Ectodermal cell (in vitro differentiated cells): ENCODE results near the gene NBPF6.
"Not testable (repeated sequence)": the region's sequence is repeated elsewhere in the genome, so short reads cannot be mapped to it uniquely, and the experiment has no call there.

ENCODE experiments used
- H3K27ac ChIP-seq: 2 replicates; pipeline ENCODE4 v1.7.0; 2013; ENCODE audit warnings: mild to moderate bottlenecking, low read depth, low read length; ENCODE audit not compliant: insufficient read depth, poor library complexity, severe bottlenecking
- H3K27me3 ChIP-seq: 2 replicates; pipeline ENCODE4 v1.7.0; 2013; ENCODE audit warnings: mild to moderate bottlenecking, low read length; ENCODE audit not compliant: insufficient read depth, control insufficient read depth, poor library complexity, severe bottlenecking
- H3K36me3 ChIP-seq: one replicate; pipeline ENCODE4 v1.7.0; 2013; ENCODE audit warnings: low read length; ENCODE audit not compliant: control insufficient read depth, insufficient read depth
- H3K4me1 ChIP-seq: one replicate; pipeline ENCODE4 v1.7.0; 2013; ENCODE audit warnings: low read length; ENCODE audit not compliant: control insufficient read depth, insufficient read depth
- H3K4me3 ChIP-seq: 2 replicates; pipeline ENCODE4 v1.7.0; 2013; ENCODE audit warnings: low read depth, low read length, control low read depth; ENCODE audit not compliant: insufficient read depth
- H3K9me3 ChIP-seq: 2 replicates; pipeline ENCODE4 v1.7.0; 2013; ENCODE audit warnings: mild to moderate bottlenecking, low read length, moderate library complexity; ENCODE audit not compliant: control insufficient read depth
- WGBS, 2 experiments: methylation state at CpG; one replicate each; pipeline ENCODE4 v1.1.7; 2013; ENCODE audit warnings: missing lambda C conversion rate in 2 of 2; 5-methylcytosine and 5-hydroxymethylcytosine counted together

NBPF6 gene

DNA sequence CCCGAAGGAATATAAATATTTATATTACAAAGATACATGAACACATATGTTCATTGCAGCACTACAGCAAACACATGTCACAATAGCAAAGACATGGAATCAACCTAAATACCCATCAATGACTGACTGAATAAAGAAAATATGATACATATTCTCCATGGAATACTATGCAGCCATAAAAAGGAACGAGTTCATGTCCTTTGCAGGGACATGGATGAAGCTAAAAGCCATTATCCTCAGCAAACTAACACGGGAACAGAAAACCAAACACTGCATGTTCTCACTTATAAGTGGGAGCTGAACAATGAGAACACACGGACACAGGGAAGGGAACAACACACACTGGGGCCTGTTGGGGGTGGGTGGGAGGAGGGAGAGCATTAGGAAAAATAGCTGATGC is 46.7 kb downstream of the NBPF6 start:
- 83 to 93% methylated on average over 2 to 4 of the region's 4 CpGs for WGBS, 2 experiments

DNA sequence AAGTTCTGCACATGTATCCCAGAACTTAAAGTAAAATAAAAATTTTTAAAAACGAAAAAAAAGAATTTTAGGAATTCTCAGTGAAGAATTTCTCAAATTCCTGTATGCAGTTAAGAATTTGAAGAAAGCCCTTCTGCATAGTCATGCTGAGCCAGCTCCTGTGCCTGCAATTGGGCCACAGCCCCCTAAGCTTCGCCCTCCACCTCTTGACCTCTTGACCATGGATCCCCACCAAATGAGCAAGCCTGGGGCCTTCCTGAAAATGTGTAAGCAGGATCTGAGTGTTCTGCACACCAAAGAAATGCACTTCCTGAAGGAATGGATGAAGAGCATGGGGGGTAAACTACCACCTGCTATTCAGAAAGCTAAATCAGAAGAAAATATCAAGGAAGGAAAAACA is 52.0 kb downstream of the NBPF6 start:
- H3K36me3 ChIP-seq, result no peaks in the 10 kb centered on the region
- H3K9me3 ChIP-seq, result no peaks in the 10 kb centered on the region
- H3K4me3 ChIP-seq, result no peak overlapping the region
- H3K4me1 ChIP-seq, result no peaks in the 10 kb centered on the region
- H3K27me3 ChIP-seq, result no peaks in the 10 kb centered on the region
- WGBS, 2 experiments, result 86 to 87% methylated on average over 2 of the region's 2 CpGs
- H3K27ac ChIP-seq, result no peak overlapping the region

More for the DNA sequence above, 46.7 kb downstream of the NBPF6 start:
- not testable (repeated sequence) for H3K9me3 ChIP-seq, H3K27me3 ChIP-seq, H3K27ac ChIP-seq, H3K4me3 ChIP-seq, H3K4me1 ChIP-seq, H3K36me3 ChIP-seq

DNA sequence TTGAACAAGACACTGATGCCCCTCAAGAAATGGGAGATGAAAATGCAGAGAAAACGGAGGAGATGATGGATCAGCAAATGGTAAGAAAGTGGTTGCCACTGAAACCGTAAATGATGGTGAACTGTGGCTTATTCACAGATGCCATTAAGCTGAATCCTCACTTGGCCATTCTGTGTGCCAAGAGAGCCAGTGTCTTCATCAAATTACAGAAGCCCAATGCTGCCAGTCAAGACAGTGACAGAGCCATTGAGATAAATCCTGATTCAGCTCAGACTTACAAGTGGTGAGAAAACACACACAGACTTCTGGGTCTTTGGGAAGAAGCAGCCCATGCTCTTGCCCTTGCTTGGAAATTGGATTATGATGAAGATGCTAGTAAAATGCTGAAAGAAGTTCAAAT is 52.5 kb downstream of the NBPF6 start:
- Histone ChIP-seq H3K4me3 (no peak overlapping the region), H3K27me3 (no peaks in the 10 kb centered on the region), H3K9me3 (no peaks in the 10 kb centered on the region), H3K36me3 (no peaks in the 10 kb centered on the region), H3K27ac (no peak overlapping the region), H3K4me1 (no peaks in the 10 kb centered on the region)
- WGBS, 2 experiments, result 93 to 97% methylated on average over 2 of the region's 2 CpGs

DNA sequence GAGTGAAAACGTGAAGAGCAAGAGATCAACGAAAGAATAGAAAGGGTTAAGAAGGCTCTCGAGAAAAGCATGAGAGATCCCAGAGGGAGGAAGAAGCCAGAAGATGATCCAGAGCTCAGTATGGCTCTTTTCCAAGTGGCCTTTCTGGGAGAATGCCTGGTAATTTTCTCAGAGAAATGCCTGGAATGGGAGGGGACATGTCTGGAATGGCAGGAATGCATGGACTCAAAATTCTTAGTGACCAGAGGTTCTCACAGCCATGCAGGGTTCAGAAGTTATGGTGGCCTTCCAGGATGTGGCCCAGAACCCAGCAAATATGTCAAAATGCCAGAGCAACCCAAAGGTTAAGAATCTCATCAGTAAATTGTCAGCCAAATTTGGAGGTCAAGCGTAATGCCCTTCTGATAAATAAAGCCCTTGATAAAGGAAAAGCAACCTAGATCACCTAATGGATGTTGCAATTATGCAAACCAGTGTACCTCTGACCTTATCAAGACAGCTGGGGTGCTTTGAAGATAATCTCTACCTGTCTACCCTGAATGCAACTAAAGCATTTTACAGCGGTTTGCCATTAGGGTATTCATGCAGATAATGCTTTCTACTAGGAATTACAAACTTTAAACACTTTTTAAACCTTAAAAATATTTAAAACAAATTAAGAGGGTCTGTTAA is 53.1 kb downstream of the NBPF6 start:
- WGBS, 2 experiments, result 84 to 86% methylated on average over 4 to 5 of the region's 5 CpGs
- Histone ChIP-seq H3K4me1 (no peaks in the 10 kb centered on the region), H3K36me3 (no peaks in the 10 kb centered on the region), H3K4me3 (no peak overlapping the region), H3K9me3 (no peaks in the 10 kb centered on the region), H3K27me3 (no peaks in the 10 kb centered on the region), H3K27ac (no peak overlapping the region)

DNA sequence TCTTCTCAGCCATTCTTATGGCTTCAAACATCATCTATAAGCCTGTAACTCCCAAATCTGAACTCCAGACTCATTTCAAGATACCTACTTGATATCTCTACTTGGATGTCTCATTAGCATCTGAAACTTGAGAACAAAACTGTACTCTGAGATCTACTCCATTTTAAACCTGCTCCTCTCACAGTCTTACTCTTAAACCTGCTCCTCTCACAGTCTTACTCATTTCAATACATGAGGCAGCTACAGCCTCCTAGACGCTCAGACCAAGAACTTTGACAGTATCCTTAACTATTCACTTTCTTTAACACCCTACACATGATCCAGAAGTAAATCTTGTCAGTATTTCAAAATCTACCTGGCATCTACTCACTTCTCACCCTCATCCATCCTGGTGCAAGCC is 54.3 kb downstream of the NBPF6 start:
- Histone ChIP-seq H3K4me3 (no peak overlapping the region), H3K9me3 (no peaks in the 10 kb centered on the region), H3K4me1 (no peaks in the 10 kb centered on the region), H3K27me3 (no peaks in the 10 kb centered on the region), H3K27ac (no peak overlapping the region), H3K36me3 (no peaks in the 10 kb centered on the region)
- WGBS, 2 experiments, result 92 to 97% methylated on average over 1 of the region's 1 CpG

DNA sequence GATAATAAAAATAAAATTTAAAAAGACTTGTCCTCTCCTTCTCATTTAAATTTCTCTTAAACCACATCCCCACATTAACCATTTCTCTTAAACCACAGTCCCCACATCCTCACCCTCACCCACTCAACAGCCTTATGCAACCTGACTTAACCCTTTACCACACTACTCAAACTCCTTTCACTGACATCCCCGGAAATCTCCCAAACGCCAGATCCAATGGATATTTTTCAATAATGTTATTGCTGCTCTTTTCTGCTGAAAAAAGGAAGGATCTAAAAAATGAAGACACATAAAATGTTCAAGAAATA is 55.6 kb downstream of the NBPF6 start:
- H3K9me3 ChIP-seq, result no peaks in the 10 kb centered on the region
- H3K4me3 ChIP-seq, result no peak overlapping the region
- H3K36me3 ChIP-seq, result no peaks in the 10 kb centered on the region
- no peak overlapping the region for H3K27ac ChIP-seq
- WGBS, 2 experiments, result 86% methylated on average over 1 of the region's 2 CpGs; no CpG with 5 or more reads in 1 of the 2 experiments
- H3K4me1 ChIP-seq, result no peaks in the 10 kb centered on the region
- no peaks in the 10 kb centered on the region for H3K27me3 ChIP-seq

DNA sequence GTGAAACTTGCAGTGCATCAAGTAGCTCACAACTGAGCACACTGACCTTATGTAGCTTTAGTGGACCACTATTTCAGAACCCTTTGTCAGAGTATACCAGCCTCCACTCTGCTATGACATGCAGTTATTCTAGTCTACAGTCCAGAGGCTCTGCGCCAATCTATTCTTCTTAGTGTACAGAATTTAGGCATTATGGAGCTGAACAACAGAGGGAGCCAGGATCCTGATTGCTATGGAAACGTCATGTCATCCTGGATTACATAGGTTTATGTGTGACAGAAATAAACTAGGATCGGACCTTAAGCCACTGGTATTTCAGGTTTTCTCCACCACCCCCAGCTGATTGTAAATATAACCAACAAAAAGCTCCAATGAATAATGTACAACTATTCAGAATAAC is 61.6 kb downstream of the NBPF6 start:
- Histone ChIP-seq H3K4me1 (no peaks in the 10 kb centered on the region), H3K4me3 (no peak overlapping the region), H3K27ac (no peak overlapping the region), H3K27me3 (no peaks in the 10 kb centered on the region), H3K9me3 (no peaks in the 10 kb centered on the region), H3K36me3 (no peaks in the 10 kb centered on the region)
- WGBS, 2 experiments, result 79 to 81% methylated on average over 3 of the region's 3 CpGs

DNA sequence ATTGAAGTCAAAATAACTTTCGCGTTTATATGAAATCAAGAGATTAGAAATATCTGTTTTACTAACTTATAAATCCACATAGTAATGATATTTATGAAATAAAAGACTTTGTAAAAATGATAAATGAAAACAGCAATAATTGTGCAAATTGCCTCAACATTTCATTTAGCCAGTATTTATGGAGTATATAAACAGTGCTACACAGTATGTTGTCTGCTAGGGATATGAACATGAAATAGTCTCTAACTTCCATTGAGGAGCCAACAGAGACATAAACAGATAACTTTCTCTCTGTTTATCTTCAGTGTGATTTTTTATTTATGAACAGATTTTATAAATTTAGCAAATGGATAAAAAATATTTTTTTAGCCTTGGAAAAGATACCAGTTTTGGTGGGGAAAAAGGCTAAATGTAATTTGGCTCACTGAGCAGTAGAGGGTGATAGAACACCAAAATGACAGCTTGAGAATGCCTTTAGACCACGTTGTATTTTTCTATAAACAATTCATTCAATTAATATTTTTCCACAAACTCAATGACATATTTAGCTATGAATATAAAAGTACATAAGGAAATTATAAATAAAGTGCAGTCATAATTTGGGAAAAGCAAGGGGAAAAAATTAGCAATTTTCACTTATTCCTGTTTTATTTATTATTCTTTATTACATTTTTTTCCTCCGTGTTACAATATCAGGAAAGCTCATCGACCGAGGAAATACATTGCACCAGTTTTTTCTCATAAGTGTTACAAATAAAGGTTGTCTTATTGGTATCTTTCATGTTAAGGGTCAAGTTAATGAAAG is 62.3 kb downstream of the NBPF6 start:
- 58 to 90% methylated on average over 2 to 4 of the region's 6 CpGs for whole genome bisulfite sequencing, 2 experiments
- H3K4me3 ChIP-seq, result no peak overlapping the region

DNA sequence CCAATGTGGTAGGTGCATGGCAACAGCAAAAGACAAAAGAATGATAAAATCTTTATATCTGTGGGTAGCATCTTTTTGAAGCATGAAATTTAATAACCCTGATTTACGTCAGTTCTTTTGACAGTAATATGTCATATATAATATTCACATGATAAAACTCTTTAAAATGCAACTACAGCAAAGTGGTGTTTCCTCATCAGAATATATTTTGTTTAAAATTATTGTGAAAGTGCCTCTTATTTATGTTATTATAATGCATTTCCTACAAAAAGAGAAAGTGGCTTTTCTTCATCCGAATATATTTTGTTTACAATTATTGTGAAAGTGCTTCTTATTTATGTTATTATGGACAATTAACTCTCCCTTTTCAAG is 62.9 kb downstream of the NBPF6 start:
- no peak overlapping the region for H3K27ac ChIP-seq
- H3K27me3 ChIP-seq, result no peaks in the 10 kb centered on the region
- H3K4me1 ChIP-seq, result no peaks in the 10 kb centered on the region
- 100% methylated on average over 1 of the region's 2 CpGs; no CpG with 5 or more reads in 1 of the 2 experiments for WGBS, 2 experiments
- no peaks in the 10 kb centered on the region for H3K36me3 ChIP-seq
- no peaks in the 10 kb centered on the region for H3K9me3 ChIP-seq
- H3K4me3 ChIP-seq, result no peak overlapping the region

More for the DNA sequence above, 62.3 kb downstream of the NBPF6 start:
- H3K4me1 ChIP-seq, result no peaks in the 10 kb centered on the region
- no peaks in the 10 kb centered on the region for H3K36me3 ChIP-seq
- H3K27me3 ChIP-seq, result no peaks in the 10 kb centered on the region
- H3K27ac ChIP-seq, result no peak overlapping the region
- no peaks in the 10 kb centered on the region for H3K9me3 ChIP-seq

DNA sequence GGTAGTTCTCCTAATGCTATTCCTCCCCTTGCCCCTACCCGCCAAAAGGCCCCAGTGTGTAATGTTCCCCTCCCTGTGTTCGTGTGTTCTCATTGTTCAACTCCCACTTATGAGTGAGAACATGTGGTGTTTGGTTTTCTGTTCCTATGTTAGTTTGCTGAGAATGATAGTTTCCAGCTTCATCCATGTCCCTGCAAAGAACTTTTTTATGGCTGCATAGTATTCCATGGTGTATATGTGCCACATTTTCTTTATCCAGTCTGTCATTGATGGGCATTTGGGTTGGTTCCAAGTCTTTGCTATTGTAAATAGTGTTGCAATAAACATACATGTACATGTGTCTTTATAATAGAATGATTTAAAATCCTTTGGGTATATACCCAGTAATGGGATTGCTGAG is 63.8 kb downstream of the NBPF6 start:
- WGBS, 2 experiments, result 93 to 95% methylated on average over 2 of the region's 2 CpGs
- not testable (repeated sequence) for H3K4me3 ChIP-seq, H3K4me1 ChIP-seq, H3K27me3 ChIP-seq, H3K36me3 ChIP-seq, H3K27ac ChIP-seq, H3K9me3 ChIP-seq
